ENCODE results near the gene CARD8.
"Not testable (repeated sequence)": the region's sequence is repeated elsewhere in the genome, so short reads cannot be mapped to it uniquely, and the experiment has no call there.

CARD8 gene

DNA sequence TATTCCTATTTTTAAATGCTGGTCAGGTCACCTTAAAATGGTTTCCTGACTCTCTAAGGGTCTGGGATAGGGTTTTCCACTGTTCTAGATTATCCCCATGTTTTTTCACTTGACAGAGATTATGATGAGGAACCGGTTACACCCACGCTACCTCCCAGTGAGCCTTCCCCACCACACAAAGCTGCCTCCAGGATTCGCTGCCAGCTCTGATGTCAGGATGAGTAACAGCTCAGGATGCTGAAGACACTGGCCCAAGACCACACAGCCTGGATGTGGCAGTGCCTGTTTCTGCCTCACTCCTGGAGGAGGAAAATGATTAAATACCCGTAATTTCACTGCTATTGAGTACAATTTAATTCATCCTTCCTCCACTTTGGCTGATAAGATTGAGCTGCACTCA is 37.1 kb upstream of the CARD8 start:
- Histone ChIP-seq H2AFZ (no peak overlapping the region), H3K79me2 (no peaks in the 10 kb centered on the region), H3K27ac (no peak overlapping the region), H3K4me3 (ENCODE audit: low read depth, low read length) (no peak overlapping the region), H3K9me3 (ENCODE audit: control insufficient read depth, low read length) (no peaks in the 10 kb centered on the region), H3K27me3 (ENCODE audit: control insufficient read depth, insufficient read depth, low read length) (no peaks in the 10 kb centered on the region), H3K36me3 (ENCODE audit: control insufficient read depth, insufficient read depth, low read length) (no peaks in the 10 kb centered on the region), H3K9ac (no peak overlapping the region), H3K4me2 (ENCODE audit: low read length) (no peak overlapping the region), H3K4me1 (peaks cover 3% of the 10 kb centered on the region)
- TF ChIP-seq, protein P1, sequence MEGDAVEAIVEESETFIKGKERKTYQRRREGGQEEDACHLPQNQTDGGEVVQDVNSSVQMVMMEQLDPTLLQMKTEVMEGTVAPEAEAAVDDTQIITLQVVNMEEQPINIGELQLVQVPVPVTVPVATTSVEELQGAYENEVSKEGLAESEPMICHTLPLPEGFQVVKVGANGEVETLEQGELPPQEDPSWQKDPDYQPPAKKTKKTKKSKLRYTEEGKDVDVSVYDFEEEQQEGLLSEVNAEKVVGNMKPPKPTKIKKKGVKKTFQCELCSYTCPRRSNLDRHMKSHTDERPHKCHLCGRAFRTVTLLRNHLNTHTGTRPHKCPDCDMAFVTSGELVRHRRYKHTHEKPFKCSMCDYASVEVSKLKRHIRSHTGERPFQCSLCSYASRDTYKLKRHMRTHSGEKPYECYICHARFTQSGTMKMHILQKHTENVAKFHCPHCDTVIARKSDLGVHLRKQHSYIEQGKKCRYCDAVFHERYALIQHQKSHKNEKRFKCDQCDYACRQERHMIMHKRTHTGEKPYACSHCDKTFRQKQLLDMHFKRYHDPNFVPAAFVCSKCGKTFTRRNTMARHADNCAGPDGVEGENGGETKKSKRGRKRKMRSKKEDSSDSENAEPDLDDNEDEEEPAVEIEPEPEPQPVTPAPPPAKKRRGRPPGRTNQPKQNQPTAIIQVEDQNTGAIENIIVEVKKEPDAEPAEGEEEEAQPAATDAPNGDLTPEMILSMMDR (IDR thresholded peaks at IDR 0.05): no peak

DNA sequence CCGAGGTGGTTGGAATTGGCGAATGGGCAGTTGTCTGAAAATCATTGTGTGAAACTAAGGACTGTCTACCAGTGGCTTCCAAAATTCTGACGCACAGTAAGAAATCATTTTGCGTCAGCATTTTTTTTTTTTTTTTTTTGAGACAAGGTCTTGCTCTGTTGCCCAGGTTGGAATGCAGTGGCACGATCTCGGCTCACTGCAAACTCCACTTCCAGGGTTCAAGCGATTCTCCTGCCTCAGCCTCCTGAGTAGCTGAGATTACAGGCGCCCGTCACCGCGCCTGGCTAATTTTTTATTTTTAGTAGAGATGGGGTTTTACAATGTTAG is 35.7 kb upstream of the CARD8 start:
- not testable (repeated sequence) for H3K36me3 ChIP-seq (ENCODE audit: control insufficient read depth, insufficient read depth, low read length); H3K27ac ChIP-seq; H3K4me1 ChIP-seq; H3K9ac ChIP-seq; H3K79me2 ChIP-seq; H3K9me3 ChIP-seq (ENCODE audit: control insufficient read depth, low read length); H3K4me3 ChIP-seq (ENCODE audit: low read depth, low read length); H3K27me3 ChIP-seq (ENCODE audit: control insufficient read depth, insufficient read depth, low read length)
- peak overlapping the region; percentile 90 for H3K4me2 ChIP-seq (ENCODE audit: low read length)
- H2AFZ ChIP-seq: peak overlapping the region; percentile 53

DNA sequence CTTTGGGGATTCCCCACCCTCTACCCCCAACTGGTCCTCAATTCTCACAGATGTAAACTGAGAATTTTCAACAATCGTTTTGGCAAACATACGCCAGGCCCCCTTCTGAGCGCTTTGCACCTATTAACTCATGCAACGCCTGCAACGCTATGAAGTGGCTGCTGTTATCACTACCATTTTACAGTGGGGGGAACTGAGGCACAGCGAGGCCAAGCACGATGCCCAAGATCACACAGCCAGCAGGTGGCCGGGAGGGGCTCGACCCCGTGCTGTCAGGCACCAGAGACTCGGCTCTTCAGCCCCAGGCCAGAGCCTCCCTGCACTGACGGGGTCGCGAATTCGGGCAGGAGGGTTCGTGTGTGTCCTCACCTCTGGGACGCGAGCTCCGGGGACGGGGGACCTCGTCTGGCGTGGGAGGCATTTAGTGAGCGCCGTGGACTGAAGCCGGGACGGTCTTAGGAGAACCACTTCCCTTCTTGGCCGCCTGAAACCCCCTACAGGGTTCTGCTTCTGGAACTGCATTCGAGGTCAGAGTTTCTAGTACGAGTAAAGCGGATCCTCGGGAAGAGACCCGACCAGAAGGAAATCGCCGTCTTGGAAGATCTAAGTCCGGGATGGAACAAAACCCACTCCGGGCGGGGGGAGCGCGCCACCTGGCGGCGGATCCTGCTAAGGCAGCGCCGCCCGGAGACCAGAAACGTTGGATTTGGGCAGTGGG is 35.2 kb upstream of the CARD8 start:
- peak overlapping the region; percentile 53 for H2AFZ ChIP-seq
- no peaks in the 10 kb centered on the region for H3K79me2 ChIP-seq
- H3K4me3 ChIP-seq (ENCODE audit: low read depth, low read length): peak overlapping the region; percentile 47
- H3K9me3 ChIP-seq (ENCODE audit: control insufficient read depth, low read length): no peaks in the 10 kb centered on the region
- H3K4me2 ChIP-seq (ENCODE audit: low read length): peak overlapping the region; percentile 90
- no peak overlapping the region for H3K27ac ChIP-seq
- H3K27me3 ChIP-seq (ENCODE audit: control insufficient read depth, insufficient read depth, low read length): no peaks in the 10 kb centered on the region
- H3K4me1 ChIP-seq: peaks cover 3% of the 10 kb centered on the region
- H3K9ac ChIP-seq: no peak overlapping the region
- H3K36me3 ChIP-seq (ENCODE audit: control insufficient read depth, insufficient read depth, low read length): no peaks in the 10 kb centered on the region
- TF ChIP-seq, protein P1 (IDR thresholded peaks at IDR 0.05): peak; percentile 99

GRCh38 chr19:48290401-48290770 is 34.7 kb upstream of the CARD8 start:
- TF ChIP-seq, protein P1 (IDR thresholded peaks at IDR 0.05): no peak
- Histone ChIP-seq H2AFZ (no peak overlapping the region), H3K9ac (no peak overlapping the region), H3K9me3 (ENCODE audit: control insufficient read depth, low read length) (no peaks in the 10 kb centered on the region), H3K79me2 (no peaks in the 10 kb centered on the region), H3K4me1 (peaks cover 3% of the 10 kb centered on the region), H3K27ac (no peak overlapping the region), H3K4me3 (ENCODE audit: low read depth, low read length) (no peak overlapping the region), H3K36me3 (ENCODE audit: control insufficient read depth, insufficient read depth, low read length) (no peaks in the 10 kb centered on the region), H3K4me2 (ENCODE audit: low read length) (no peak overlapping the region), H3K27me3 (ENCODE audit: control insufficient read depth, insufficient read depth, low read length) (no peaks in the 10 kb centered on the region)

DNA sequence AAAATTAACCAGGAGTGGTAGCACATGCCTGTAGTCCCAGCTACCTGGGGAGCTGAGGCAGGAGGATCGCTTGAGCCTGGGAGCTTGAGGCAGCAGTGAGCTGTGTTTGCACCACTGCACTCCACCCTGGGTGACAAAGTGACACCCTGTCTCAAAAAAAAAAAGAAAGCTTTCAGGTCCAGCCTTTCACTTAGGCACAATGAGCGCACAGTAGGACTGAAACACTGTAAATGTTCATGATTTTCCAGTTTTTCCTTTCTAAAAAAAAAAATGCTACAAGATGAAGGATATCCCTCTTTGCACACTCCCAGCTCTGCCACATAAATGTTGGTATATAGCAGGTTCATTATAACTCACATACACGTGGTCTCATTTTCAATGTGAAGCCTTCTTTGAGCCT is 32.0 kb upstream of the CARD8 start:
- H3K79me2 ChIP-seq: no peaks in the 10 kb centered on the region
- TF ChIP-seq, protein P1 (IDR thresholded peaks at IDR 0.05): no peak
- H3K9ac ChIP-seq: no peak overlapping the region
- no peak overlapping the region for H3K4me2 ChIP-seq (ENCODE audit: low read length)
- no peaks in the 10 kb centered on the region for H3K36me3 ChIP-seq (ENCODE audit: control insufficient read depth, insufficient read depth, low read length)
- H3K4me3 ChIP-seq (ENCODE audit: low read depth, low read length): no peak overlapping the region
- no peaks in the 10 kb centered on the region for H3K9me3 ChIP-seq (ENCODE audit: control insufficient read depth, low read length)
- H2AFZ ChIP-seq: no peak overlapping the region
- H3K4me1 ChIP-seq: peaks cover 5% of the 10 kb centered on the region
- H3K27me3 ChIP-seq (ENCODE audit: control insufficient read depth, insufficient read depth, low read length): no peaks in the 10 kb centered on the region
- H3K27ac ChIP-seq: no peak overlapping the region
